ENCODE results near the gene FARP1.

DNA sequence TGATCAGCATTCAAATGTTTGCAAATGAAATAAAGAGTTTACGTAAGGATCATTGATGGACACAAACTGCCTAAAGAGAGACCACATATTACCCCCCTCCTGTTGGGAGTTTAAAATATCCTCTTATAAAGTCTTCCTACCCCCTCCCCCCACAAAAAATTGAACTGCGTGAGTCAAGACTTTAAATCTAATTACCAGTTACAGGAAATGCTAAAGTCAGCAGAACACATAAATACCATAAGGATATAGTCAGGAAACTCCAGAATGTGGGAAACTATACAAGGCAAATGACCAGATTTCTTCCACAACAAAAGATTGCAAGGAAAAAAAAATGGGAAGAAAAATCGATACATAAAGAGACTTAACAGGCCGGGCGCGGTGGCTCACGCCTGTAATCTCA, 44.4 kb upstream of the FARP1 start:
- TF ChIP-seq POLR2A (IDR thresholded peaks at IDR 0.05): no peak
- TF ChIP-seq, protein P1, sequence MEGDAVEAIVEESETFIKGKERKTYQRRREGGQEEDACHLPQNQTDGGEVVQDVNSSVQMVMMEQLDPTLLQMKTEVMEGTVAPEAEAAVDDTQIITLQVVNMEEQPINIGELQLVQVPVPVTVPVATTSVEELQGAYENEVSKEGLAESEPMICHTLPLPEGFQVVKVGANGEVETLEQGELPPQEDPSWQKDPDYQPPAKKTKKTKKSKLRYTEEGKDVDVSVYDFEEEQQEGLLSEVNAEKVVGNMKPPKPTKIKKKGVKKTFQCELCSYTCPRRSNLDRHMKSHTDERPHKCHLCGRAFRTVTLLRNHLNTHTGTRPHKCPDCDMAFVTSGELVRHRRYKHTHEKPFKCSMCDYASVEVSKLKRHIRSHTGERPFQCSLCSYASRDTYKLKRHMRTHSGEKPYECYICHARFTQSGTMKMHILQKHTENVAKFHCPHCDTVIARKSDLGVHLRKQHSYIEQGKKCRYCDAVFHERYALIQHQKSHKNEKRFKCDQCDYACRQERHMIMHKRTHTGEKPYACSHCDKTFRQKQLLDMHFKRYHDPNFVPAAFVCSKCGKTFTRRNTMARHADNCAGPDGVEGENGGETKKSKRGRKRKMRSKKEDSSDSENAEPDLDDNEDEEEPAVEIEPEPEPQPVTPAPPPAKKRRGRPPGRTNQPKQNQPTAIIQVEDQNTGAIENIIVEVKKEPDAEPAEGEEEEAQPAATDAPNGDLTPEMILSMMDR (IDR thresholded peaks at IDR 0.05): no peak
